ENCODE results near the gene COX6B2.

Gene COX6B2

DNA sequence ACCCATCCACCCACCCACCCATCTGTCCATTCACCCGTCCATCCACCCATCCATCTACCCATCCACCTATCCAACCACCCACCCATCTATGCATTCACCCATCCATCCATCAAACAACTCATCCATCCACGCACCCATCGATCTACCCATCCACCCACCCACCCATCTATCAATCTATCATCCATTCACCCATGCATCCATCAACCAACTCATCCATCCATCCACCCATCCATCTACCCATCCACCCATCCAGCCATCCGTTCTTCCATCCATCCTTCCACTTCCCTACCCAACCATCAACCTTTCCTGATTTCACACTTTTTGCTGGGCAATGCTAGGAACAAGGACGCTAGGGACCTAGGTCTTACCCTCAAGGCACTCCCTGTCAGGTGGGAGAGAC is 27.5 kb upstream of the COX6B2 start:
- DNase-seq (ENCODE audit: extremely low read depth, low read depth) = no peak
- TF ChIP-seq, protein P1, sequence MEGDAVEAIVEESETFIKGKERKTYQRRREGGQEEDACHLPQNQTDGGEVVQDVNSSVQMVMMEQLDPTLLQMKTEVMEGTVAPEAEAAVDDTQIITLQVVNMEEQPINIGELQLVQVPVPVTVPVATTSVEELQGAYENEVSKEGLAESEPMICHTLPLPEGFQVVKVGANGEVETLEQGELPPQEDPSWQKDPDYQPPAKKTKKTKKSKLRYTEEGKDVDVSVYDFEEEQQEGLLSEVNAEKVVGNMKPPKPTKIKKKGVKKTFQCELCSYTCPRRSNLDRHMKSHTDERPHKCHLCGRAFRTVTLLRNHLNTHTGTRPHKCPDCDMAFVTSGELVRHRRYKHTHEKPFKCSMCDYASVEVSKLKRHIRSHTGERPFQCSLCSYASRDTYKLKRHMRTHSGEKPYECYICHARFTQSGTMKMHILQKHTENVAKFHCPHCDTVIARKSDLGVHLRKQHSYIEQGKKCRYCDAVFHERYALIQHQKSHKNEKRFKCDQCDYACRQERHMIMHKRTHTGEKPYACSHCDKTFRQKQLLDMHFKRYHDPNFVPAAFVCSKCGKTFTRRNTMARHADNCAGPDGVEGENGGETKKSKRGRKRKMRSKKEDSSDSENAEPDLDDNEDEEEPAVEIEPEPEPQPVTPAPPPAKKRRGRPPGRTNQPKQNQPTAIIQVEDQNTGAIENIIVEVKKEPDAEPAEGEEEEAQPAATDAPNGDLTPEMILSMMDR (IDR thresholded peaks at IDR 0.05; ENCODE audit: low read depth, low read length, missing control alignments) = no peak
- no peak overlapping the region for H3K4me3 ChIP-seq (replicated peaks; ENCODE audit: low read depth, low read length)

DNA sequence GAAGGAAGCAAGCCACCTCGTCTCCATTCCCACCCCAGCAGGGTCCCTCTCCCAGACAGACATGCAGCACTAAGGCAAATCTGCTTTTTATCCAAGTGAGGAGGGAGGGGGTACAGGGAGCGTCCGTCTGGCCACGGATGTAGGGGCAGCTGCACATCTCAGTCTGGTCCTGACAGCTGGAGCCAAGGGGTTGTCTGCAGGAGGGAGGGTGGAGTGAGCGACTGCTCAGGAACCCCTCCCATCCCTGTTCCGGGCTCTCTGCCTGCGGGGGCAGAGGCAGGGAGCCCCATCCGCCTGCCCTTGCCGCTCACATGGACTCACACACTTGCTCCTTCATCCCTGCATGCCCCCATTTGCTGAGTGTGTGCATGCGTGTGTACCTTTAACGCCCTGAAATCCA is 24.7 kb upstream of the COX6B2 start:
- TF ChIP-seq, protein P1 (IDR thresholded peaks at IDR 0.05; ENCODE audit: low read depth, low read length, missing control alignments) = no peak
- H3K4me3 ChIP-seq (replicated peaks; ENCODE audit: low read depth, low read length) = no peak overlapping the region
- DNase-seq (ENCODE audit: extremely low read depth, low read depth) = no peak

DNA sequence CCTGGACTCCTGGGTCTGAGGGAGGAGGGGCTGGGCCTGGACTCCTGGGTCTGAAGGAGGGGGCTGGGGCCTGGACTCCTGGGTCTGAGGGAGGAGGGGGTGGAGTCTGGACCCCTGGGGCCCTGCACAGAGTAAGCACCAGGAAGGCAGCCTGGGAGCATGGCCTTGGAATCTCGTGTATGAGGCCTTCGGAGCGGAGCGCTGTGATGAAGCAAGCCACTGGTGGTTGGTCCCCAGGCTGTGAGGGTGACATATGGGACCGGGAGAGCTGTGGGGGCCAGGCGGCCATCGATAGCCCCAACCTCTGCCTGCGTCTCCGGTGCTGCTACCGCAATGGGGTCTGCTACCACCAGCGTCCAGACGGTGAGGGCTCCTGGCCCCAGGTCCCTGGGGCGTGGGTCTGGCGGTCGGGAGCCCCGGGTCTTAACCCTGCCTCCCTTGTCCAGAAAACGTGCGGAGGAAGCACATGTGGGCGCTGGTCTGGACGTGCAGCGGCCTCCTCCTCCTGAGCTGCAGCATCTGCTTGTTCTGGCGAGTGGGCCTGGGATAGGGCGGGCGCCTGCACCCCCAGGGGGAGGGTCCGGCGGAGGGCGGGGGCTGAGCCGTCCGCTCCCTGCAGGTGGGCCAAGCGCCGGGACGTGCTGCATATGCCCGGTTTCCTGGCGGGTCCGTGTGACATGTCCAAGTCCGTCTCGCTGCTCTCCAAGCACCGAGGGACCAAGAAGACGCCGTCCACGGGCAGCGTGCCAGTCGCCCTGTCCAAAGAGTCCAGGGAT is 23.0 kb upstream of the COX6B2 start:
- H3K4me3 ChIP-seq (replicated peaks; ENCODE audit: low read depth, low read length) = no peak overlapping the region
- TF ChIP-seq, protein P1 (IDR thresholded peaks at IDR 0.05; ENCODE audit: low read depth, low read length, missing control alignments) = no peak
- no peak for DNase-seq (ENCODE audit: extremely low read depth, low read depth)

DNA sequence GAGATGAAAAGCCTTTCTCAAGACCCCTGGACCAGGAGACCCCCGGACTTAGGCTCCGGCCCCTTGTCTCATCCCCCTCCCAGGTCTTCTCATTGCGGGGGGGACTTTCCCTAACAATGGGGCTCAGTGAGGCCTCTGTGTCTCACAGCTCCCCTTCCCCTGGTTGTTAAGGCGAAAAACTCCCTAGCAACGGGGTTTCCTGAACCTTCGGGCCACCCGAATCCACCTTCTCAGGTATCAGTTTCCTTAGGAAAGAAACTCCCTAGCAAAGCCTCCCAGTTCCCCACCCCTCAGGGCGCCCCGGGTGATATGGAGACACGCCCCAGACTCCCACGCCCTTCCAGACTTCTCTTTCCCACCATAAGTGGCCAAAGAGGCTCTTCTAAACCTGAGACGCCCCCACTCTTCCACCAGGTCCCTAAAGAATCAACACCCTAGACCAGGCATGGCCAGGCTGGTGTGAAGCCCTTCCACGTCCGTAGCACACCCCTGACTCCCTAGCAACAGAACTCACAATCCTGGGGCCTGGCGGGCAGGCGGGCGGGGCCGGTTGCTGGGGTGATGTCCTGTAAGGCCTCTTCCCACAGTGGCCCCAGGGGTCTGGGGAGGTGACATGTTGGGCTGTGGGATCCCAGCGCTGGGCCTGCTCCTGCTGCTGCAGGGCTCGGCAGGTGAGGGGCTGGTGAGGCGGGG is 21.9 kb upstream of the COX6B2 start, which contains the start of gene TMEM190:
Gene TMEM190, plus strand, starts transcription at position 586 of the 693 bp plus-strand sequence. Its CDS starts 28 bp downstream, at position 614.
- H3K4me3 ChIP-seq (replicated peaks; ENCODE audit: low read depth, low read length) = no peak within 1 kb of the TSS
- no peak for DNase-seq (ENCODE audit: extremely low read depth, low read depth)
- TF ChIP-seq, protein P1 (IDR thresholded peaks at IDR 0.05; ENCODE audit: low read depth, low read length, missing control alignments) = no peak

DNA sequence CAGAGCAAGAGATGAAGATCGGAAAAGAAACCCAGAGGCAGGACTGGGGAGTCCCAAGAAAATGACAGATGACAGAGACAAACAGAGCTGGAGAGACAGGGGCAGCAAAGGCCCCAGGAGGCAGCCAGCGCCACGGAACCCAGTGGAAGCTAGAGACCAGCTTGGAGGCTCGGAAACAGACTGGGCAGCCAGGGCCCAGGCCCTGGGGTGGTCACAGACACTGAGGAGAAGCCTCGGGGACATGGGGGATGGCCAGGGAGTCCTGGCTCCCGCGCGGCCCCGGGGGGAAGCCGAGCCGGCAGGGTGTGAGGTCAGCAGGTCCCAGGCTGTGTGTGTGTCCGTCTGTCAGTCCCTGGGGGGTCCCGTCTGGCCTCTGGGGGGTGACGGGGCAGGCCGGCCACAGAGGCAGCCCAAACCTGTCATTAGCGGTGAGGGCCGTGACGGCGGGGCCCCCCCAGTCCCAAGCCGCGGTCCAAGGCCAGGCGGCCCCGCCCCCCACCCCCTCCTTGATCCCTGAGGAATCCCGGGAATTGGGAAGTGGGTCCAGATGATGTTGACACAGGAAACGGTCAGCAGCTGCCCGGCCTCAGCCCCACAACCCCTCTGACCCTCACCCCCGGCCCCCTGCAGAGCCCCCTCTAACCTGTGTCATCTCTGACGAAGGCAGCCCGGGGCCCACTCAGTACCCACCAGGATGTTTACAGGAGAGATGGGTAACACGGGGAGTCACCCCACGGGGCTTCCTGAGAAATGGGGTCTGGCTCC is 19.7 kb upstream of the COX6B2 start:
- TF ChIP-seq, protein P1 (IDR thresholded peaks at IDR 0.05; ENCODE audit: low read depth, low read length, missing control alignments) = no peak
- H3K4me3 ChIP-seq (replicated peaks; ENCODE audit: low read depth, low read length) = no peak overlapping the region
- DNase-seq (ENCODE audit: extremely low read depth, low read depth) = no peak

DNA sequence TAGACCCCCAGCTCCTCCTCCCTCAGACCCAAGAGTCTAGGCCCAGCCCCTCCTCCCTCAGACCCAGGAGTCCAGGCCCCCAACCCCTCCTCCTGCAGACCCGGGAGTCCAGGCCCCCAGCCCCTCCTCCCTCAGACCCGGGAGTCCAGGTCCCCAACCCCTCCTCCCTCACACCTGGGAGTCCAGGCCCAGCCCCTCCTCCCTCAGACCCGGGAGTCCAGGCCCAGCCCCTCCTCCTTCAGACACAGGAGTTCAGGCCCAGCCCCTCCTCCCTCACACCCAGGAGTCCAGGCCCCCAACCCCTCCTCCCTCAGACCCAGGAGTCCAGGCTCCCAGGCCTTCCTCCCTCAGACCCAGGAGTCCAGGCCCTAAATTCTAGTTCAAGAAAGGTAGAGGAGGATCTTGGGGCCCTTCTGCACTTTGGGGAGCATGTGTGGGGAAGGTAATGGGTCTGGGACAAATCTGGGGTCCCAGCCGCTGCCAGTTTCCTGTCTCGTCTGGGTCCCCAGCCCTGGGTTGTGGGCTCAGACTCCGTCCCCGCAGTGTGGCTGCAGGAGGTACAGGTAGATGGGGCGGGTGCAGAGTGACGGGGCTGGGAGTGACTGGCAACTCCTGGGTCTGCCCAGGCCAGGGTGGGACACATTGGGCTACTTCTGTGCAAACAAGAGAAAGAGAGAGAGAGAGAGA is 18.9 kb upstream of the COX6B2 start:
- no peak overlapping the region for H3K4me3 ChIP-seq (replicated peaks; ENCODE audit: low read depth, low read length)
- no peak for DNase-seq (ENCODE audit: extremely low read depth, low read depth)

More for the DNA sequence above, 18.9 kb upstream of the COX6B2 start:
- TF ChIP-seq, protein P1 (IDR thresholded peaks at IDR 0.05; ENCODE audit: low read depth, low read length, missing control alignments) = no peak
